Psoas muscle (tissue), 8 donors: ENCODE data around the gene CLEC10A. TPM values are rescaled to one million over a fixed set of nuclear protein-coding genes. Genes with fewer than 3 reads are reported as not detected.
"Not testable (repeated sequence)": the region's sequence is repeated elsewhere in the genome, so short reads cannot be mapped to it uniquely, and the experiment has no call there.

Experiments used
- ATAC-seq, 4 donors: fragments of 200-7000 bp; cut with Tn5 transposase; one replicate each; pipeline ENCODE4 v1.9.1; 2020; ENCODE audit warnings: moderate library complexity in 3 of 4, mild to moderate bottlenecking in 2 of 4
- DNase-seq, 2 donors: peaks; one replicate each; pipeline ENCODE4 v3.0.0-alpha.2; 2020
- H3K27ac ChIP-seq: fragments of 200-600 bp; one replicate; pipeline ENCODE4 v1.8.0; 2022
- H3K27me3 ChIP-seq, 3 donors: fragments of 200-600 bp in 1 of 3; one replicate each; pipeline versions ENCODE4 v1.6.1 to v1.8.0; 2013 to 2022; ENCODE audit warnings: low read length in 2 of 3, mild to moderate bottlenecking in 2 of 3, moderate library complexity in 1 of 3; ENCODE audit not compliant: insufficient read depth in 3 of 3
- H3K36me3 ChIP-seq, 2 donors: fragments of 200-600 bp in 1 of 2; one replicate each; pipeline versions ENCODE4 v1.6.1 to v1.8.0; 2013 to 2022; ENCODE audit warnings: low read depth in 1 of 2, mild to moderate bottlenecking in 1 of 2, moderate library complexity in 1 of 2; ENCODE audit not compliant: insufficient read depth in 1 of 2
- H3K4me1 ChIP-seq: fragments of 200-600 bp; one replicate; pipeline ENCODE4 v1.8.0; 2022
- H3K4me3 ChIP-seq: fragments of 200-600 bp; one replicate; pipeline ENCODE4 v1.8.0; 2022; ENCODE audit warnings: mild to moderate bottlenecking
- H3K9me3 ChIP-seq: fragments of 200-600 bp; one replicate; pipeline ENCODE4 v1.8.0; 2022
- WGBS, 3 donors: extraction: QIAGEN DNeasy Blood & Tissue Kit; methylation state at CpG; one replicate each; pipeline versions ENCODE4 v1.1.6 to v1.1.7; 2013; 5-methylcytosine and 5-hydroxymethylcytosine counted together
- intact Hi-C, 2 donors: fragments of 100-400 bp; cut with DNase I; formaldehyde crosslinking; loops; one replicate each; pipeline versions ENCODE4 v1.11.0 to v1.14.2; 2022
- polyA plus RNA-seq, 3 donors: library from polyadenylated mRNA; stranded (reverse); fragments of 200-250 nt; gene quantifications; one replicate each; pipeline ENCODE4 v1.2.3, GENCODE V29; 2013
- total RNA-seq, 4 donors: library from RNA; stranded (reverse); fragmentation: NEBNext Ultra II Directional in 2 of 4; extraction: Animal tissue kit (Norgen Biotek cat#: 25700) in 2 of 4; gene quantifications; one replicate each; pipeline versions ENCODE4 v1.2.1 to v1.2.4, GENCODE V29; 2021 to 2023
- TF ChIP-seq, protein P1 (sequence below): fragments of 200-600 bp; IDR thresholded peaks from one replicate; pipeline ENCODE4 v1.8.0; 2022; ENCODE audit warnings: antibody characterized with exemption
- donor health status: healthy with polysubstance abuse.
- donor health status: DM: no; HTN: no; CAD: no; lungs with moderate emphysema.
- donor health status: Bipolar disorder and iron deficiency.
- donor health status: healthy.
- donor health status: DM: yes; HTN: yes; CAD: no.
- donor health status: DM: no; HTN: no; CAD: no.
- donor health status: DM: no; HTN: no; CAD: no.
- donor health status: DM: yes; HTN: yes; CAD: no.

The CLEC10A gene
- total and polyA plus RNA-seq, 7 donors: 0.69 to 4.9 (median 2.0) TPM

DNA sequence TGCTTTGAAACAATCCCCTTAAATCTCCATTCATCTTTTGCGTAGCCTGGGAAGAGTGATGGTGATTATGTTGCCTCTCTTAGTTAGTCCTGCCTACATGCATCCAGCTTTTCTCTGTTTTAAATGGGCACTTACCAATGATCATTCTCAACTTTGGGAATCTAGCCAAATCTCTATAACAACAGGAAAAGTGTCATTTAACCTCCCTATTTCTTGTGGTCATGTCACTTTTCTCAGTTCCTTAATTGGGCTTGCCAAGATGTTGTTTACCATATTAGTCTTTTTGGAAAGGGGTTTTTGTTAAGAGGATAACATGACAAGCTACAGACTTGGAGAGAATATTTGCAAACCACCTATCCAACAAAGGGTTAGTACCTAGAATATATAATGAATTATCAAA, 15.6 kb upstream of the CLEC10A start:
- intact Hi-C loops: no loop called here
- ATAC-seq: no peak
- no peak overlapping the region for H3K27ac ChIP-seq
- H3K4me1 ChIP-seq: no peaks in the 10 kb centered on the region
- no peaks in the 10 kb centered on the region for H3K9me3 ChIP-seq
- no peak overlapping the region for H3K4me3 ChIP-seq
- WGBS, 3 donors: 78 to 92% (median 84%) methylated on average over 1 of the region's 1 CpG
- no peak for DNase-seq
- TF ChIP-seq, protein P1, sequence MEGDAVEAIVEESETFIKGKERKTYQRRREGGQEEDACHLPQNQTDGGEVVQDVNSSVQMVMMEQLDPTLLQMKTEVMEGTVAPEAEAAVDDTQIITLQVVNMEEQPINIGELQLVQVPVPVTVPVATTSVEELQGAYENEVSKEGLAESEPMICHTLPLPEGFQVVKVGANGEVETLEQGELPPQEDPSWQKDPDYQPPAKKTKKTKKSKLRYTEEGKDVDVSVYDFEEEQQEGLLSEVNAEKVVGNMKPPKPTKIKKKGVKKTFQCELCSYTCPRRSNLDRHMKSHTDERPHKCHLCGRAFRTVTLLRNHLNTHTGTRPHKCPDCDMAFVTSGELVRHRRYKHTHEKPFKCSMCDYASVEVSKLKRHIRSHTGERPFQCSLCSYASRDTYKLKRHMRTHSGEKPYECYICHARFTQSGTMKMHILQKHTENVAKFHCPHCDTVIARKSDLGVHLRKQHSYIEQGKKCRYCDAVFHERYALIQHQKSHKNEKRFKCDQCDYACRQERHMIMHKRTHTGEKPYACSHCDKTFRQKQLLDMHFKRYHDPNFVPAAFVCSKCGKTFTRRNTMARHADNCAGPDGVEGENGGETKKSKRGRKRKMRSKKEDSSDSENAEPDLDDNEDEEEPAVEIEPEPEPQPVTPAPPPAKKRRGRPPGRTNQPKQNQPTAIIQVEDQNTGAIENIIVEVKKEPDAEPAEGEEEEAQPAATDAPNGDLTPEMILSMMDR: no peak
- H3K27me3 ChIP-seq: peaks cover 0 to 25% (median 5%) of the 10 kb centered on the region in 3 donors
- H3K36me3 ChIP-seq: no peaks in the 10 kb centered on the region

DNA sequence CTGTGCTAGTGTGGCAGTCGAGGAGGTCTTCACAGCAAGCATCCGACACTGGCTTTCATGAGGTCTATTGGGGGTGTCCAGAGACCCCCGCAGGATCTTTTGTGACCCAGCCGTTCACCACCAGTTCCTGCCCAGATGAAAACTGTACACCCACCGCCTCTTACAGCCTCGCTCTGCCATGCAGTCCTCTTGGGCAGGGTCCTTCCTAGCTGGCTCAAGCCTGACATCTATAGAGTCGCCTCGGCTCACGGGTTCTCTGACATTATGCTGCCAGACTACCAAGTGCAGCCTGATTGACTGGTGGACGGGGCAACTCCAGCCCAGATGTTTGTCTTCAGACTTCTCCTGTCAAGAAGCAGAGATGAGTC, 14.6 kb upstream of the CLEC10A start:
- DNase-seq: no peak
- Histone ChIP-seq H3K9me3 (no peaks in the 10 kb centered on the region), H3K36me3 (no peaks in the 10 kb centered on the region), H3K27me3 (peaks cover 0 to 29% (median 5%) of the 10 kb centered on the region in 3 donors), H3K4me1 (no peaks in the 10 kb centered on the region), H3K27ac (no peak overlapping the region), H3K4me3 (no peak overlapping the region)
- TF ChIP-seq, protein P1: no peak
- WGBS, 3 donors: 78 to 84% (median 82%) methylated on average over 10 of the region's 10 CpGs
- intact Hi-C loops: no loop called here
- ATAC-seq: no peak

- H3K4me3 ChIP-seq, H3K9me3 ChIP-seq, DNase-seq, H3K4me1 ChIP-seq, H3K36me3 ChIP-seq, intact Hi-C loops, ATAC-seq, H3K27ac ChIP-seq: not testable (repeated sequence)
- H3K27me3 ChIP-seq: peaks cover 0 to 32% (median 2%) of the 10 kb centered on the region in 3 donors
- WGBS, 3 donors: 39 to 62% (median 55%) methylated on average over 20 to 24 of the region's 28 CpGs
Measured at GRCh38 chr17:7091311-7092005, 11.4 kb upstream of the CLEC10A start.

- ATAC-seq, H3K36me3 ChIP-seq, DNase-seq, H3K9me3 ChIP-seq, H3K27ac ChIP-seq, intact Hi-C loops, H3K4me1 ChIP-seq, H3K4me3 ChIP-seq: not testable (repeated sequence)
- WGBS, 3 donors: 87 to 90% (median 88%) methylated on average over 6 of the region's 6 CpGs
- peaks cover 0 to 33% (median 0%) of the 10 kb centered on the region in 3 donors for H3K27me3 ChIP-seq
Measured at GRCh38 chr17:7089570-7089969, 9.5 kb upstream of the CLEC10A start.

DNA sequence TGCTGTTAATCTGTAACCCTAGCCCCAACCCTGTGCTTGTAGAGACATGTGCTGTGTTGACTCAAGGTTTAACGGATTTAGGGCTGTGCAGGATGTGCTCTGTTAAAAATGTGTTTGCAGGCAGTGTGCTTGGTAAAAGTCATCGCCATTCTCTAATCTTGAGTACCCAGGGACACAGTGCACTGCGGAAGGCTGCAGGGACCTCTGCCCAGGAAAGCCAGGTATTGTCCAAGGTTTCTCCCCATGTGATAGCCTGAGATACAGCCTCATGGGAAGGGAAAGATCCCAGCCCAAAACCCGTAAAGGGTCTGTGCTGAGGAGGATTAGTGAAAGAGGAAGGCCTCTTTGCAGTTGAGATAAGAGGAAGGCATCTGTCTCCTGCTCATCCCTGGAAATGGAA, 8.4 kb upstream of the CLEC10A start:
- H3K4me3 ChIP-seq, ATAC-seq, intact Hi-C loops, H3K4me1 ChIP-seq, H3K36me3 ChIP-seq, H3K9me3 ChIP-seq, H3K27ac ChIP-seq, DNase-seq: not testable (repeated sequence)
- peaks cover 0 to 26% (median 0%) of the 10 kb centered on the region in 3 donors for H3K27me3 ChIP-seq
- 49 to 65% (median 54%) methylated on average over 4 of the region's 4 CpGs for WGBS, 3 donors

- TF ChIP-seq, protein P1: no peak
- intact Hi-C loops: no loop called here
- WGBS, 3 donors: 38 to 42% (median 40%) methylated on average over 7 of the region's 7 CpGs
- no peaks in the 10 kb centered on the region for H3K36me3 ChIP-seq
- no peak overlapping the region for H3K27ac ChIP-seq
- DNase-seq (no peak), ATAC-seq (no peak)
- no peak overlapping the region for H3K4me3 ChIP-seq
- no peaks in the 10 kb centered on the region for H3K4me1 ChIP-seq
- H3K27me3 ChIP-seq: peaks cover 0 to 20% (median 3%) of the 10 kb centered on the region in 3 donors
- no peaks in the 10 kb centered on the region for H3K9me3 ChIP-seq
Measured at GRCh38 chr17:7084088-7084487, 4.0 kb upstream of the CLEC10A start.
